22Rv1 (cell line): ENCODE measurements around the gene KLHL29.

Experiments
- CTCF ChIP-seq: fragments of 450-650 bp; IDR thresholded peaks from 2 replicates; pipeline ENCODE4 v1.5.1; 2017; ENCODE audit warnings: mild to moderate bottlenecking
- ZFX ChIP-seq: fragments of 450-650 bp; IDR thresholded peaks from 2 replicates; pipeline ENCODE4 v1.6.1; 2017; ENCODE audit warnings: antibody characterized with exemption, borderline replicate concordance

GRCh38 chr2:23383100-23383499 is 1.9 kb upstream of the KLHL29 start:
- TF ChIP-seq CTCF (no peak), ZFX (no peak)
